NCI-H146 treated with DMSO at 0.1 percent for 48 hours (cell line): ENCODE data around the gene ZNF597.
A peak's percentile ranks its signal among the peaks of the same experiment; 100 is the strongest.

Experiments used
- DNase-seq: peaks from one replicate; lab custom pipeline; 2025; ENCODE audit not compliant: unreplicated experiment; lab: John Stamatoyannopoulos, UW

Gene ZNF597

DNA sequence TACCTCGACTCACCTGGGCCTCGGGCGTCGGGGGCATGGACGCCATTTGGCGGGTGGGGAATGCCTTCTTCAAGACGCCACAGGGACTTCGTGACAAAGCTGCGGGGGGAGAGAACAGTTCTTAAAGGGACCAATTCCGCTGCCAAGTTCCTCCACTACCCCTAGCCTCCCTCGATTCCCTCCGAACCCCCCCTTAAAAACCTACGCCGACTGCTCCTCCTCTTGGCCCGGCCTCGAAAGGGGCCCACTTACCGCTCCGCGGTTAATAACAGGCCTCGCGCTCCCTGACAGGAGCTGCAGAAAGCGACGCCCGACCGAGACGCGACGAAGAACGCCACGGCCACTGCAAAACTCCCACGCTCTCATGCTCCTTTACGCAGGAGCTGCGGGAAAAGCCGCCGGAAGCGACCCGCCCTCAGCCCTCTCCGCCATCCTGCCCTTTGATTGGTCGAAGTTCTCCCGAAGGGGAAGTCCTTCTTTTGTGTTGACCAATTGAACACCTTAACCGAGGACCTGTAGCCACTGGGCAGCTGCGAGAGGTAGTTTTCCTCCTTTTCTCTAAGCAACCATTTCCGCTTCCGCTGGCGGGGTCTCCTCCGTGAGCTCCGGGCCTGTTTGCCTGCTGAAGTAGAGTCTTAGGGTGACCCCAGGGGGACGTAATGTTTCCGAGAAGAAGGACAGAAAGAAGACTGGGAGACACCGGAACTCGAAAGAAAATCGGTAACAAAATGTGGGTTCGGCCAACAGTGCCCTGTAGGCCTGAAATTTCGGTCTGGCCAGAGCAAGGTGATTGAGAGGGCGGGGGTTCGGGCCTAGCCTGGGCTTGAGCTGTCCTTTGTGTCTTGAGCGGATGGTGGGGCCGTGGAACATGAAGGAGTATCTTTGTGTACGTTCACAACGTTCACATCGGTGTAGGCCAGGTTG, at the start of gene ZNF597, which contains the start of gene NAA60:
TSS of gene ZNF597 (minus strand) at position 397 of the 924 bp plus-strand sequence. CDS start at position 46, 351 bp downstream.
TSS of gene NAA60 (plus strand) at position 573 of the 924 bp plus-strand sequence. CDS start 32,548 bp downstream, outside the sequence.
- peak; percentile 86 for DNase-seq

DNA sequence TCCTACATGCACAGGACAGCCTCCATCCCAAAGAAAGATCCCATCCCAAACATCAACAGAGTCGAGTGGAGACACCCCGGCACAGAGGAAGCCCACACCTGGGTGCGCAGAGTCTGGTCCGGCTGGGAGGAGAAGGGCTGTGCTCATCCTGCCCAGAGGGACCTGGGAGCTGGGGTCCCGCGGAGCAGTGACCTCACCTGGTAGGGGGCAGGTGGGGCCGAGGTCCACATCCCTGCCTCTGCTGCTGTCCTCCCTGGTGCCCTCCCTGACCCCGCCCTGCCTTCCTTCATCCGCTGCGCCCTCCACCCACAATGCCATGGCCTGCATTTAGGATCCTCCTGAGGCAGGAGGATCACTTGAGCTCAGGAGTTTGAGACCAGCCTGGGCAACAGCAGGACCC, 49.1 kb upstream of the ZNF597 start:
- no peak for DNase-seq

- DNase-seq = peak; percentile 65
Measured at GRCh38 chr16:3490911-3491629, 47.8 kb upstream of the ZNF597 start.

- no peak for DNase-seq
Measured at GRCh38 chr16:3488801-3489200, 45.5 kb upstream of the ZNF597 start.

- no peak for DNase-seq
Measured at GRCh38 chr16:3487521-3488410, 44.5 kb upstream of the ZNF597 start.

- DNase-seq = no peak
Measured at GRCh38 chr16:3486506-3487215, 43.4 kb upstream of the ZNF597 start.

GRCh38 chr16:3485821-3486505, 42.7 kb upstream of the ZNF597 start:
- DNase-seq = no peak

DNA sequence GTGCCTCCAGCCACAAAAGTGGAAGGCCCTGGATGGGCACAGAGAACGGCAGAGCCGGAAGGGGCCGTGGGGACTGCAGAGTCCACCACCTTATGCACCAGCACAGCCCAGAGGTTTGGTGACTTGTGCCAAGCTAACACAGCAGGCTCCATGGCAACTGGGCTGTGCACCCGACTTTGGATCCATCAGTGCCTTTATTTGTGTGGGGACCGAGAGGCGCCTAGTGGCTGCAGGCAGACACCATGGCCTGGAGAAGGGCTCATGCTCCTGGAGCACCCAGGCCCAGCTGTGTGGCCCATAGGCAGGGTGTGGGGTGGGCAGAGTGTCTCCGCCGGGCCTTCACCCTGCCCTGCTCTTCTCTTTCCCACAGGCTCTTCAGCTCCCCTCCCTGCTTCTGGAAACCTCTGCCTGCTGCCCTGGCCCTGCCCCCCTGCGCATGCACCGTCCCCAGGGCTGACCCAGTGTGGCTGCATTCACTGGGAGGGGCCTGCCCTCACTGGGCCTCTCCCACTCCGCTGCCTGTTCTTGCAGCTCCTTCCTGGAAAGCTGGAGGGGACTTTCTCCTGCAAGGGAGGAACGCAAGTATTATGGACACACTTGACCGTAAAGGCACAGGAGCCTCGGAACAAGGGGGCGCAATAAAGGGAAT, 41.9 kb upstream of the ZNF597 start:
- DNase-seq = no peak

DNA sequence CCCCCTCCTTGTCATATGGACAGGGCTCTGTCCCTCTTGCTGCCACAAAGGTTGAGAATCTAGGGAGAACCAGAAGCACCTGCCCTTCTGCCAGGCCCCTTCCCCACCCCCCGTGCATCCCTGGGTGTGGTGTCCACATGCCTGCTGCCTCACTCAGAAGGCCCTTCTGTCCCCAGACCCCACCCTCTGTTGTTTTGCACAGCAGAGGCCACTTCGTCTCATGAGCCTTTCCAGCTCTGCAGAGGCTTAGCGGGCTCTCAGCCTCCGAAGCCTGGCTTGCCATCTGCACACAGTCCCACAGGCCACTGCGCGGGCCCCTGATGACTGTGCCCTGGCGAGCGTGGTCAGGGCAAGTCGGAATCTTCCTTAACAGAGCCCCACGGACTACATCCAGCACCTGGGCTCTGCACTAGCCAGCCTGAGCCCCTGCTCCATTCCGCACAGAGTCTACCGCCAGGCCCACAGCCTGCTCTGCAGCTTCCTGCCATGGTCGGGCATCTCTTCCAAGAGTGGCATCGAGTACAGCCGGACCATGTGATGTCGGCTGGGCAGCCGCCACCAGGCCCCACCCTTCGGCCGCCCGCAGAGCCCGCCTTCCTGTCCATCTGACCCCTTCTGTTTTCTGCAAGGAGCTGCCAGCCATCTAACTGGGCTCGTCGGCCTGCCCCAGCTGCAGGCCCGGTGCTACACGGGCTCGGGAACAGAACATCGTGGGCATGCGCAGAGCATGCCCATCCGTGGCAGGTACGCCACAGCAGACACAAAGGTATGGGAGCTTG, 41.2 kb upstream of the ZNF597 start:
- DNase-seq = no peak

- no peak for DNase-seq
Measured at GRCh38 chr16:3482659-3483241, 39.4 kb upstream of the ZNF597 start.

GRCh38 chr16:3481696-3482658, 38.7 kb upstream of the ZNF597 start:
- no peak for DNase-seq

DNA sequence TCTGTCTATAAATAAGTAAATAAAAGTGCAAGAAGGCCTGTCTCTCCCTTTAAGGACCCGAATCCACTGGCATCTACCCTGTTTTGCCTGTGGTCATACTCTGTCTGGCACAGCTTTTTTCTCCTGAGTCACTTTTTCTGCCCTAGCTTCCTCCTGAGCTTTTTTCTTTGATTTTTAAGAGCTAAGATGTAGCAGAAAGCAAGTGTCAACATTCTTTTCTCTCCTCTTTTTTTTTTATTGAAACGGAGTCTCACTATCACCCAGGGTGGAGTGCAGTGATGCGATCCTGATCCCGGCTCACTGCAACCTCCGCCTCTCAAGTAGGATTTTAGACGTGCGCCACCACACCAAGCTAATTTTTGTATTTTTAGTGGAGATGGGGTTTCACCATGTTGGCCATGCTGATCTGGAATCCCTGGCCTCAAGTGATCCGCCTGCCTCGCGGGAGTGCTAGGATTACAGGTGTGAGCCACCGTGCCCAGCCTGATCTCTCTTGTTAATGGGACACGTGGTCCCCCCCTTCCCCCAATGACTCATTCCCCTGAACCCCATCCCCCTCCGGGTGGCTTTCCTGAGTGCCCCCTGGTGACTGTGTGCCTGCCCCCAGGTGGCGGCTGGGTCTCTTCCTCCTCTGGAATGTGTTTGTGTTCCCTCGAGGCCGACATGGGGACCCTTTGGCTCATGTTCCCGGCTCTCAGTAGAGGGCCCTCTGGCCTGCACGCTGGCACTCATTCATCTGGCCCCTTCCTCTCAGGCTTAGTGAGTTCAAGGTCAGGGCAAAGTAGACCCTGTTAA, 37.8 kb upstream of the ZNF597 start:
- DNase-seq = no peak

- DNase-seq = no peak
Measured at GRCh38 chr16:3479654-3480216, 36.4 kb upstream of the ZNF597 start.

- no peak for DNase-seq
Measured at GRCh38 chr16:3478242-3478925, 35.1 kb upstream of the ZNF597 start.

DNA sequence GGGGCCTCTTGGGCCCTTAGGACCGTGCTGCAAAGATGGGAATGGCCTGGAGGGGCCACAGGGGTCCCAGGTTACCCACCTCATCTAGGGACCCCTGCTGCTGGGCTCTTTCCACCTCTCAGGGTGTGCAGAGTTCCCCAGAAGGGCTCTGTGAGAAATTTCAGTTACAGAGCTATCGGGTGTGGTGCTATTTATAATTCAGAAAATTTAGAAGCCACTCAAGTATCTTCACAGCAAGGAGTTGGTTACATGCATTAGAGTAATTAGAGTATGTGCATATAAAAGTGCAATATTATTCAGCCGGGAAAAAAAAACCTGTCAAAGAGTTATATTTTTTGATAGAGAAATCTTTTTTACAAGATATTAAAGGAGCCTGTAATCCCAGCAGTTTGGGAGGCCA, 33.1 kb upstream of the ZNF597 start:
- DNase-seq = no peak
